ENCODE results near the gene TAF11L13. TPM values are rescaled to one million over a fixed set of nuclear protein-coding genes. Genes with fewer than 3 reads are reported as not detected.
"Not testable (repeated sequence)": the region's sequence is repeated elsewhere in the genome, so short reads cannot be mapped to it uniquely, and the experiment has no call there.

Gene TAF11L13
- total and polyA plus RNA-seq, 10 of the 15 experiments (the other 5 are each of a cell fraction or from before 2014, with no cell fraction given) = not detected

- WGBS (ENCODE audit: insufficient coverage, insufficient replicate concordance, low lambda C conversion rate, missing lambda C conversion rate) = 63% methylated on average over 10 of the region's 10 CpGs
- not testable (repeated sequence) for FAIRE-seq
- SMC1A ChIA-PET (ENCODE audit: uncharacterized antibody, unreplicated experiment) = interaction anchor here (0.6 kb wide), 2 partner anchors 134 to 701 kb away, joined by 3 read pairs; no protein-coding TSS in a partner anchor
These were observed 17.3 kb downstream of the TAF11L13 start for GRCh38 chr5:17649232-17649631.

DNA sequence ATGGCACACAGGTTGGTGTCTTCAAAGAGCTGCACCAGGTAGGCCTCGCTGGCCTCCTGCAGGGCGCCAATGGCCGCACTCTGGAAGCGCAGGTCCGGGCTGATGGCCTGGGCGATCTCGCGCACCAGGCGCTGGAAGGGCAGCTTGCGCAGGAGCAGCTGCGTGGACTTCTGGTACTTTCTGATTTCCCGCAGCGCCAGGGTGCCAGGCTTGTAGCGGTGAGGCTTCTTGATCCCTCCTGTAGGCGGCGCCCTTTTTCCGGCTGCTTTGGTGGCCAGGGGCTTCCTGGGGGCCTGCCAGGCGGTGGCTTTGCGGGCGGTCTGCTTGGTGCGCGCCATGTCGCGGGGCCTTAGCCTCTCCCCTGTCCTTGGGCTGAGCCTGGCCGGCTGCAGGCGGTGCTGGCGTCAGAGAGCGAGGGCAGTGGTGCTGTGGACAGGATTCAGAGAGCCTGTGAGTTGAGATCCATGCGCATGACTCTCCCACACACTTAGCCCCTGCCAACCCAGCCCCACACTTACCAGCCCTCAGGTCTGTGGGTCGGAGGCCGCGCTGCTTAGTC lies 23.4 kb downstream of the TAF11L13 start:
- RAD21 ChIA-PET (ENCODE audit: unreplicated experiment); BruUV-seq (replicated peaks); FAIRE-seq: not testable (repeated sequence)

More at GRCh38 chr5:17649232-17649631, 17.3 kb downstream of the TAF11L13 start:
- POLR2A ChIA-PET; DNase-seq (ENCODE audit: low read depth, low spot score); BruUV-seq (replicated peaks); H3K27ac ChIP-seq (ENCODE audit: control insufficient read depth, insufficient read depth); ATAC-seq; H3K9ac ChIP-seq (ENCODE audit: control insufficient read depth, insufficient read depth, low read length); RAD21 ChIA-PET (ENCODE audit: unreplicated experiment); H3K9me3 ChIP-seq (replicated peaks; ENCODE audit: control insufficient read depth, insufficient read depth, low read length); H4K20me1 ChIP-seq (ENCODE audit: control insufficient read depth, insufficient read depth); H3K27me3 ChIP-seq (replicated peaks in 1 of 2; ENCODE audit: control insufficient read depth in 2 of 2, insufficient read depth in 2 of 2, low read length in 1 of 2); H2AFZ ChIP-seq (ENCODE audit: control insufficient read depth, low read depth, low read length); H3K4me1 ChIP-seq (ENCODE audit: control insufficient read depth, insufficient read depth, low read length); intact Hi-C loops (cut with micrococcal nuclease; ENCODE audit: unreplicated experiment); H3K4me3 ChIP-seq; H3K4me2 ChIP-seq (ENCODE audit: control insufficient read depth, insufficient read depth); H3K79me2 ChIP-seq (ENCODE audit: control insufficient read depth, insufficient read depth, low read length); in situ Hi-C loops (cut with MboI); CTCF ChIA-PET; H3K36me3 ChIP-seq (ENCODE audit: control insufficient read depth in 2 of 2, insufficient read depth in 2 of 2, low read length in 1 of 2): not testable (repeated sequence)

More for the DNA sequence above, 23.4 kb downstream of the TAF11L13 start:
- H2AFZ ChIP-seq (ENCODE audit: control insufficient read depth, low read depth, low read length); H3K4me1 ChIP-seq (ENCODE audit: control insufficient read depth, insufficient read depth, low read length); H3K9me3 ChIP-seq (replicated peaks; ENCODE audit: control insufficient read depth, insufficient read depth, low read length); H4K20me1 ChIP-seq (ENCODE audit: control insufficient read depth, insufficient read depth); H3K4me2 ChIP-seq (ENCODE audit: control insufficient read depth, insufficient read depth); H3K36me3 ChIP-seq (ENCODE audit: control insufficient read depth in 2 of 2, insufficient read depth in 2 of 2, low read length in 1 of 2); intact Hi-C loops (cut with micrococcal nuclease; ENCODE audit: unreplicated experiment); SMC1A ChIA-PET (ENCODE audit: uncharacterized antibody, unreplicated experiment); ATAC-seq; in situ Hi-C loops (cut with MboI); H3K27me3 ChIP-seq (replicated peaks in 1 of 2; ENCODE audit: control insufficient read depth in 2 of 2, insufficient read depth in 2 of 2, low read length in 1 of 2); H3K4me3 ChIP-seq; CTCF ChIA-PET; POLR2A ChIA-PET; DNase-seq (ENCODE audit: low read depth, low spot score); H3K79me2 ChIP-seq (ENCODE audit: control insufficient read depth, insufficient read depth, low read length); H3K9ac ChIP-seq (ENCODE audit: control insufficient read depth, insufficient read depth, low read length); H3K27ac ChIP-seq (ENCODE audit: control insufficient read depth, insufficient read depth): not testable (repeated sequence)
- 79% methylated on average over 22 of the region's 32 CpGs for WGBS (ENCODE audit: insufficient coverage, insufficient replicate concordance, low lambda C conversion rate, missing lambda C conversion rate)
